ENCODE data around the gene SYCP2L. TPM values are rescaled to one million over a fixed set of nuclear protein-coding genes. Genes with fewer than 3 reads are reported as not detected.
"Not testable (repeated sequence)": the region's sequence is repeated elsewhere in the genome, so short reads cannot be mapped to it uniquely, and the experiment has no call there.

Gene SYCP2L
- total and polyA plus RNA-seq, 10 of the 15 experiments (the other 5 are each of a cell fraction or from before 2014, with no cell fraction given): 0.03 to 0.12 (median 0.04) TPM; not detected in 7

DNA sequence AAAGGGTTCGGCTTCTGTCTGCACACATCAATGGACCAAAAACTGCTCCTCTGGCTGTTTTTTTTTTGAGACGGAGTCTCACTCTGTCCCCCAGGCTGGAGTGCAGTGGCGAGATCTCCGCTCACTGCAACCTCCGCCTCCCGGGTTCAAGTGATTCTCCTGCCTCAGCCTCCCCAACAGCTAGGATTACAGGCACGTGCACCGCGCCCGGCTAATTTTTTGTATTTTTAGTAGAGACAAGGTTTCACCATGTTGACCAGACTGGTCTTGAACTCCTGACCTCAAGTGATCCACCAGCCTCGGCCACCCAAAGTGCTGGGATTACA is 524 bp upstream of the SYCP2L start:
- H3K79me2 ChIP-seq (ENCODE audit: control insufficient read depth, insufficient read depth, low read length); SMC1A ChIA-PET (ENCODE audit: uncharacterized antibody, unreplicated experiment); POLR2A ChIA-PET; H3K4me3 ChIP-seq; H3K9ac ChIP-seq (ENCODE audit: control insufficient read depth, insufficient read depth, low read length); intact Hi-C loops (cut with micrococcal nuclease; ENCODE audit: unreplicated experiment); RAD21 ChIA-PET (ENCODE audit: unreplicated experiment); H2AFZ ChIP-seq (ENCODE audit: control insufficient read depth, low read depth, low read length); ATAC-seq; in situ Hi-C loops (cut with MboI); FAIRE-seq; H3K36me3 ChIP-seq (ENCODE audit: control insufficient read depth in 2 of 2, insufficient read depth in 2 of 2, low read length in 1 of 2); CTCF ChIA-PET; H4K20me1 ChIP-seq (ENCODE audit: control insufficient read depth, insufficient read depth); DNase-seq (ENCODE audit: low read depth, low spot score); BruUV-seq (replicated peaks); H3K4me1 ChIP-seq (ENCODE audit: control insufficient read depth, insufficient read depth, low read length); H3K27ac ChIP-seq (ENCODE audit: control insufficient read depth, insufficient read depth); H3K9me3 ChIP-seq (replicated peaks; ENCODE audit: control insufficient read depth, insufficient read depth, low read length): not testable (repeated sequence)
- TF ChIP-seq BHLHE40 (IDR thresholded peaks at IDR 0.05; ENCODE audit: borderline replicate concordance in 1 of 2, low read depth in 2 of 2, low read length in 1 of 2): peak in 1 of 2 experiments; percentile 23; a peak in 1 of 4 replicates
- 44% methylated on average over 11 of the region's 11 CpGs for WGBS (ENCODE audit: insufficient coverage, insufficient replicate concordance, low lambda C conversion rate, missing lambda C conversion rate)
- peaks cover 8 to 11% of the 10 kb centered on the region in 2 experiments for H3K27me3 ChIP-seq (replicated peaks in 1 of 2; ENCODE audit: control insufficient read depth in 2 of 2, insufficient read depth in 2 of 2, low read length in 1 of 2)
- H3K4me2 ChIP-seq (ENCODE audit: control insufficient read depth, insufficient read depth): peak overlapping the region; percentile 77

DNA sequence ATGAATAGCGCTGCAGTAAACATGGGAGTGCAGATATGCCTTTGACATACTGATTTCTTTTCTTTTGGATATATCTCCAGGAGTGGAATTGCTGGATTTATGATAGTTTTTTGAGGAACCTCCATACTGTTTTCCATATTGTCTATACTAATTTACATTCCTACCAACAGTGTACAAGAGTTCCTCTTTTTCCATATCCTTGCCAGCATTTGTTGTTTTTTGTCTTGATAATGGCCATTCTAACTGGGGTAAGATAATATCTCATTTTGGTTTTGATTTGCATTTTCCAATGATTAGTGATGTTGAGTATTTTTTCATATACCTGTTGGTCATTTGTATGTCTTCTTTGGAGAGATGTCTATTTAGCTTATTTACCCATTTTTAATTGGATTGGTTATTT is 3.3 kb downstream of the SYCP2L start:
- 100% methylated on average over 1 of the region's 1 CpG for WGBS (ENCODE audit: insufficient coverage, insufficient replicate concordance, low lambda C conversion rate, missing lambda C conversion rate)
- Histone ChIP-seq H3K27me3 (replicated peaks in 1 of 2; ENCODE audit: control insufficient read depth in 2 of 2, insufficient read depth in 2 of 2, low read length in 1 of 2) (peaks cover 3 to 8% of the 10 kb centered on the region in 2 experiments; a peak in 3 of 4 replicates), H3K4me1 (ENCODE audit: control insufficient read depth, insufficient read depth, low read length) (peaks cover 9% of the 10 kb centered on the region), H3K9me3 (replicated peaks; ENCODE audit: control insufficient read depth, insufficient read depth, low read length) (peaks cover 2% of the 10 kb centered on the region; the same call in 2 of the 3 replicates), H3K36me3 (ENCODE audit: control insufficient read depth in 2 of 2, insufficient read depth in 2 of 2, low read length in 1 of 2) (no peaks in the 10 kb centered on the region), H3K79me2 (ENCODE audit: control insufficient read depth, insufficient read depth, low read length) (no peaks in the 10 kb centered on the region), H4K20me1 (ENCODE audit: control insufficient read depth, insufficient read depth) (no peaks in the 10 kb centered on the region), H3K4me2 (ENCODE audit: control insufficient read depth, insufficient read depth) (no peak overlapping the region), H3K4me3 (no peak overlapping the region), H3K9ac (ENCODE audit: control insufficient read depth, insufficient read depth, low read length) (no peak overlapping the region), H2AFZ (ENCODE audit: control insufficient read depth, low read depth, low read length) (no peak overlapping the region), H3K27ac (ENCODE audit: control insufficient read depth, insufficient read depth) (no peak overlapping the region)
- RAD21 ChIA-PET (ENCODE audit: unreplicated experiment): interaction anchor here (1.2 kb wide), 2 partner anchors 51 to 87 kb away, joined by 7 read pairs; partner anchors contain the start of gene MAK
- POLR2A ChIA-PET: interaction anchor here (0.6 kb wide), 5 partner anchors 10 to 584 kb away, joined by 3 to 5 read pairs (median 3); no protein-coding TSS in a partner anchor
- TF ChIP-seq CHD2 (IDR thresholded peaks at IDR 0.05; ENCODE audit: borderline replicate concordance, low read depth, low read length): no peak
- no peak for TF ChIP-seq FOS (IDR thresholded peaks at IDR 0.05; ENCODE audit: borderline replicate concordance, extremely low read depth, insufficient read length)
- TF ChIP-seq ZBED1 (IDR thresholded peaks at IDR 0.05; ENCODE audit: borderline replicate concordance): no peak
- no peak for TF ChIP-seq ZNF24 (IDR thresholded peaks at IDR 0.05)
- TF ChIP-seq, protein P1, sequence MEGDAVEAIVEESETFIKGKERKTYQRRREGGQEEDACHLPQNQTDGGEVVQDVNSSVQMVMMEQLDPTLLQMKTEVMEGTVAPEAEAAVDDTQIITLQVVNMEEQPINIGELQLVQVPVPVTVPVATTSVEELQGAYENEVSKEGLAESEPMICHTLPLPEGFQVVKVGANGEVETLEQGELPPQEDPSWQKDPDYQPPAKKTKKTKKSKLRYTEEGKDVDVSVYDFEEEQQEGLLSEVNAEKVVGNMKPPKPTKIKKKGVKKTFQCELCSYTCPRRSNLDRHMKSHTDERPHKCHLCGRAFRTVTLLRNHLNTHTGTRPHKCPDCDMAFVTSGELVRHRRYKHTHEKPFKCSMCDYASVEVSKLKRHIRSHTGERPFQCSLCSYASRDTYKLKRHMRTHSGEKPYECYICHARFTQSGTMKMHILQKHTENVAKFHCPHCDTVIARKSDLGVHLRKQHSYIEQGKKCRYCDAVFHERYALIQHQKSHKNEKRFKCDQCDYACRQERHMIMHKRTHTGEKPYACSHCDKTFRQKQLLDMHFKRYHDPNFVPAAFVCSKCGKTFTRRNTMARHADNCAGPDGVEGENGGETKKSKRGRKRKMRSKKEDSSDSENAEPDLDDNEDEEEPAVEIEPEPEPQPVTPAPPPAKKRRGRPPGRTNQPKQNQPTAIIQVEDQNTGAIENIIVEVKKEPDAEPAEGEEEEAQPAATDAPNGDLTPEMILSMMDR (IDR thresholded peaks at IDR 0.05 in 2 of 3, conservative IDR thresholded peaks at IDR 0.05 in 1 of 3; ENCODE audit: control insufficient read depth in 2 of 3, extremely low read depth in 1 of 3, insufficient read depth in 1 of 3, low read depth in 3 of 3, low read length in 3 of 3): no peak
- no peak for TF ChIP-seq BRCA1 (IDR thresholded peaks at IDR 0.05; ENCODE audit: low read depth, low read length)
- no peak for TF ChIP-seq MEF2B (IDR thresholded peaks at IDR 0.05; ENCODE audit: partially characterized antibody, poor library complexity, severe bottlenecking)
- no peak for TF ChIP-seq ESRRA (IDR thresholded peaks at IDR 0.05; ENCODE audit: low read length)
- CTCF ChIA-PET: interaction anchor here (0.7 kb wide), 1 partner anchor 97 kb away, joined by 3 read pairs; no protein-coding TSS in a partner anchor
- in situ Hi-C loops (cut with MboI) (no loop called here), intact Hi-C loops (cut with micrococcal nuclease; ENCODE audit: unreplicated experiment) (no loop called here)
- no peak for DNase-seq (ENCODE audit: low read depth, low spot score)
- no peak for ATAC-seq
- BruUV-seq (replicated peaks): no TSS peak
- no peak for FAIRE-seq
- SMC1A ChIA-PET (ENCODE audit: uncharacterized antibody, unreplicated experiment): interaction anchor here (0.7 to 2.0 kb wide), 4 partner anchors 9 to 50 kb away, joined by 3 to 12 read pairs (median 4); partner anchors contain the start of gene MAK

Measured in GM12878 (cell line).